ENCODE data around the gene PEX6. TPM values are rescaled to one million over a fixed set of nuclear protein-coding genes. Genes with fewer than 3 reads are reported as not detected.
A peak's percentile ranks its signal among the peaks of the same experiment; 100 is the strongest.

Gene PEX6
- total and polyA plus RNA-seq, 2 of the 13 experiments (the other 11 are each of a cell fraction or from before 2014, with no cell fraction given): 5.1 to 6.7 TPM

DNA sequence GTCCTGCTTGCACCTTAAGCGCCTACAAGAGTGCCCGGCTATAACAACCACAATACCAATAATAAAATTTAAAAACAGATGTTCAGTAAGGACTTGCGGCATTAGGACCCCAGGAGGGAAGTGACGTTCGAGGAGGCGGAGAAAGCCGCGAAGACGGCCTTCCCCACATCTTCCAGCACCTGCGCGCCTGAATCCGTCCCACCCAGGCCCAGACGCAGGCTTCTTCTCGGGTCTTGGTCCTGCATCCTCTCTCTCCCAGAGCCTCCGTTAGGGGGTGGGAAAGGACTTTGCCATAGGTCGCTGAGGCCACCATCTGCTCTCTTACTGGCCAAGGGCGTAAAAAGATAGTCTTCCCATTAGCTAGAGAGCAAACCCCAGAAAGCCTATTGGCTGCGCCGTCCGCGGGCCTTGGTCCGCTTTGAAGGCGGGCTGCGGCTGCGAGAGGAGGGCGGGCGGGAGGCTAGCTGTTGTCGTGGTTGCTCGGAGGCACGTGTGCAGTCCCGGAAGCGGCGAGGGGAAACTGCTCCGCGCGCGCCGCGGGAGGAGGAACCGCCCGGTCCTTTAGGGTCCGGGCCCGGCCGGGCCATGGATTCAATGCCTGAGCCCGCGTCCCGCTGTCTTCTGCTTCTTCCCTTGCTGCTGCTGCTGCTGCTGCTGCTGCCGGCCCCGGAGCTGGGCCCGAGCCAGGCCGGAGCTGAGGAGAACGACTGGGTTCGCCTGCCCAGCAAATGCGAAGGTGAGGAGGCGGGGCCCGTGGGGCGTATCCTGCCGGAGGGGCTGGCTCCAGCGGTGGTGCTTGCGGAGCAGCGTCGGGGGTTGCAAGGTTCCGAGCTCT, 49.8 kb downstream of the PEX6 start, which contains the start of gene CNPY3 (continued):
- TF ChIP-seq HDAC2 (CRISPR knock-in tag; IDR thresholded peaks at IDR 0.05) (peak; percentile 95), FOXP4 (CRISPR knock-in tag; IDR thresholded peaks at IDR 0.05) (peak; percentile 71), PRMT3 (CRISPR knock-in tag; IDR thresholded peaks at IDR 0.05; ENCODE audit: borderline replicate concordance, low read depth) (peak; percentile 99; the same call in 1 of the 2 replicates), MLLT10 (CRISPR knock-in tag; IDR thresholded peaks at IDR 0.05) (no peak), BCL6 (CRISPR knock-in tag; IDR thresholded peaks at IDR 0.05) (peak; percentile 43), FLYWCH1 (CRISPR knock-in tag; IDR thresholded peaks at IDR 0.05) (peak; percentile 99), NR3C1 (CRISPR knock-in tag; IDR thresholded peaks at IDR 0.05) (no peak), ARNT (IDR thresholded peaks at IDR 0.05) (no peak), ZKSCAN5 (CRISPR knock-in tag; IDR thresholded peaks at IDR 0.05) (no peak), SMYD3 (CRISPR knock-in tag; IDR thresholded peaks at IDR 0.05) (peak; percentile 100), UBTF (CRISPR knock-in tag; IDR thresholded peaks at IDR 0.05) (peak; percentile 97), ZNF230 (CRISPR knock-in tag; IDR thresholded peaks at IDR 0.05) (peak; percentile 100), MATR3 (CRISPR knock-in tag; IDR thresholded peaks at IDR 0.05) (no peak), TOPORS (CRISPR knock-in tag; IDR thresholded peaks at IDR 0.05) (peak; percentile 99), MZF1 (CRISPR knock-in tag; IDR thresholded peaks at IDR 0.05; ENCODE audit: borderline replicate concordance) (no peak), ZNF713 (CRISPR knock-in tag; IDR thresholded peaks at IDR 0.05) (peak; percentile 54)
- TF ChIP-seq, protein P1, sequence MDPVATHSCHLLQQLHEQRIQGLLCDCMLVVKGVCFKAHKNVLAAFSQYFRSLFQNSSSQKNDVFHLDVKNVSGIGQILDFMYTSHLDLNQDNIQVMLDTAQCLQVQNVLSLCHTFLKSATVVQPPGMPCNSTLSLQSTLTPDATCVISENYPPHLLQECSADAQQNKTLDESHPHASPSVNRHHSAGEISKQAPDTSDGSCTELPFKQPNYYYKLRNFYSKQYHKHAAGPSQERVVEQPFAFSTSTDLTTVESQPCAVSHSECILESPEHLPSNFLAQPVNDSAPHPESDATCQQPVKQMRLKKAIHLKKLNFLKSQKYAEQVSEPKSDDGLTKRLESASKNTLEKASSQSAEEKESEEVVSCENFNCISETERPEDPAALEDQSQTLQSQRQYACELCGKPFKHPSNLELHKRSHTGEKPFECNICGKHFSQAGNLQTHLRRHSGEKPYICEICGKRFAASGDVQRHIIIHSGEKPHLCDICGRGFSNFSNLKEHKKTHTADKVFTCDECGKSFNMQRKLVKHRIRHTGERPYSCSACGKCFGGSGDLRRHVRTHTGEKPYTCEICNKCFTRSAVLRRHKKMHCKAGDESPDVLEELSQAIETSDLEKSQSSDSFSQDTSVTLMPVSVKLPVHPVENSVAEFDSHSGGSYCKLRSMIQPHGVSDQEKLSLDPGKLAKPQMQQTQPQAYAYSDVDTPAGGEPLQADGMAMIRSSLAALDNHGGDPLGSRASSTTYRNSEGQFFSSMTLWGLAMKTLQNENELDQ (CRISPR knock-in tag; IDR thresholded peaks at IDR 0.05; ENCODE audit: borderline replicate concordance): peak; percentile 29; the same call in 1 of the 2 replicates
- TF ChIP-seq, protein P2, sequence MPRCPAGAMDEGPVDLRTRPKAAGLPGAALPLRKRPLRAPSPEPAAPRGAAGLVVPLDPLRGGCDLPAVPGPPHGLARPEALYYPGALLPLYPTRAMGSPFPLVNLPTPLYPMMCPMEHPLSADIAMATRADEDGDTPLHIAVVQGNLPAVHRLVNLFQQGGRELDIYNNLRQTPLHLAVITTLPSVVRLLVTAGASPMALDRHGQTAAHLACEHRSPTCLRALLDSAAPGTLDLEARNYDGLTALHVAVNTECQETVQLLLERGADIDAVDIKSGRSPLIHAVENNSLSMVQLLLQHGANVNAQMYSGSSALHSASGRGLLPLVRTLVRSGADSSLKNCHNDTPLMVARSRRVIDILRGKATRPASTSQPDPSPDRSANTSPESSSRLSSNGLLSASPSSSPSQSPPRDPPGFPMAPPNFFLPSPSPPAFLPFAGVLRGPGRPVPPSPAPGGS (CRISPR knock-in tag; IDR thresholded peaks at IDR 0.05): peak; percentile 97
- TF ChIP-seq, protein P3, sequence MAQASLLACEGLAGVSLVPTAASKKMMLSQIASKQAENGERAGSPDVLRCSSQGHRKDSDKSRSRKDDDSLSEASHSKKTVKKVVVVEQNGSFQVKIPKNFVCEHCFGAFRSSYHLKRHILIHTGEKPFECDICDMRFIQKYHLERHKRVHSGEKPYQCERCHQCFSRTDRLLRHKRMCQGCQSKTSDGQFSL (CRISPR knock-in tag; IDR thresholded peaks at IDR 0.05): 0 out of 2 replicates have a peak, but pooled peaks have one; percentile 39
- TF ChIP-seq, protein P4, sequence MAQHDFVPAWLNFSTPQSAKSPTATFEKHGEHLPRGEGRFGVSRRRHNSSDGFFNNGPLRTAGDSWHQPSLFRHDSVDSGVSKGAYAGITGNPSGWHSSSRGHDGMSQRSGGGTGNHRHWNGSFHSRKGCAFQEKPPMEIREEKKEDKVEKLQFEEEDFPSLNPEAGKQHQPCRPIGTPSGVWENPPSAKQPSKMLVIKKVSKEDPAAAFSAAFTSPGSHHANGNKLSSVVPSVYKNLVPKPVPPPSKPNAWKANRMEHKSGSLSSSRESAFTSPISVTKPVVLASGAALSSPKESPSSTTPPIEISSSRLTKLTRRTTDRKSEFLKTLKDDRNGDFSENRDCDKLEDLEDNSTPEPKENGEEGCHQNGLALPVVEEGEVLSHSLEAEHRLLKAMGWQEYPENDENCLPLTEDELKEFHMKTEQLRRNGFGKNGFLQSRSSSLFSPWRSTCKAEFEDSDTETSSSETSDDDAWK (CRISPR knock-in tag; IDR thresholded peaks at IDR 0.05): no peak

All from HepG2 (cell line).